ENCODE measurements around the gene TRIM3.

DNA sequence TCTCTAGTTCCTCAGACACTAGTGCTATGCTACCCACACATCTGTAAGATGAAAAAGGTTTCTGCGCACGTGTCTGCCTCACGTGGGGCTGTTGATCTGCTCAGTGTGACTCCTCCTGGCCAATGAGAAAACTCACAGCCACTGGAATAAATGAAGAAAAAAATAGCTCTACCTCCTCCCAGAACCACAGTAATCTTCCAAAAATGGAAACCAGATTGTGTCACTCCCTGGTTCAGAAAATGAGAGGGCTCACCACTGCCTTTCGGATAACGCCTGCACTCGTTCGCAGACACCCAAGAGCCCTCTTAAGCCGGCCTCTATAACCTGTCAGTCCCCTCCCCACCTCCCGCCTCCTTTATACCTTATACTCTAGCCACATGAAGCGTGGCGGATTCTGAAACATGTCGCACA lies 59.9 kb downstream of the TRIM3 start:
- TF ChIP-seq, protein P1, sequence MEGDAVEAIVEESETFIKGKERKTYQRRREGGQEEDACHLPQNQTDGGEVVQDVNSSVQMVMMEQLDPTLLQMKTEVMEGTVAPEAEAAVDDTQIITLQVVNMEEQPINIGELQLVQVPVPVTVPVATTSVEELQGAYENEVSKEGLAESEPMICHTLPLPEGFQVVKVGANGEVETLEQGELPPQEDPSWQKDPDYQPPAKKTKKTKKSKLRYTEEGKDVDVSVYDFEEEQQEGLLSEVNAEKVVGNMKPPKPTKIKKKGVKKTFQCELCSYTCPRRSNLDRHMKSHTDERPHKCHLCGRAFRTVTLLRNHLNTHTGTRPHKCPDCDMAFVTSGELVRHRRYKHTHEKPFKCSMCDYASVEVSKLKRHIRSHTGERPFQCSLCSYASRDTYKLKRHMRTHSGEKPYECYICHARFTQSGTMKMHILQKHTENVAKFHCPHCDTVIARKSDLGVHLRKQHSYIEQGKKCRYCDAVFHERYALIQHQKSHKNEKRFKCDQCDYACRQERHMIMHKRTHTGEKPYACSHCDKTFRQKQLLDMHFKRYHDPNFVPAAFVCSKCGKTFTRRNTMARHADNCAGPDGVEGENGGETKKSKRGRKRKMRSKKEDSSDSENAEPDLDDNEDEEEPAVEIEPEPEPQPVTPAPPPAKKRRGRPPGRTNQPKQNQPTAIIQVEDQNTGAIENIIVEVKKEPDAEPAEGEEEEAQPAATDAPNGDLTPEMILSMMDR (IDR thresholded peaks at IDR 0.05): no peak
- TF ChIP-seq POLR2A (IDR thresholded peaks at IDR 0.05): no peak

Measured in adrenal gland (tissue), 5 donors.